Lower leg skin (tissue), 4 donors: ENCODE measurements around the gene SNN. TPM values are rescaled to one million over a fixed set of nuclear protein-coding genes. Genes with fewer than 3 reads are reported as not detected.

ENCODE experiments used
- DNase-seq, 2 donors: peaks; one replicate each; pipeline ENCODE4 v3.0.0-alpha.2; 2019; ENCODE audit warnings: low spot score in 2 of 2
- H3K4me3 ChIP-seq: fragments of 200-600 bp; sonication (generic); 2 replicates; pipeline ENCODE4 v1.5.1; 2017; ENCODE audit warnings: mild to moderate bottlenecking, low read depth; ENCODE audit not compliant: poor library complexity, severe bottlenecking
- CTCF ChIP-seq, 3 donors: fragments of 450-650 bp; IDR thresholded peaks; one replicate each; pipeline ENCODE4 v1.5.1; 2016; ENCODE audit warnings: antibody characterized with exemption in 3 of 3, mild to moderate bottlenecking in 3 of 3, moderate library complexity in 2 of 3
- POLR2A ChIP-seq, 2 donors: fragments of 450-650 bp; IDR thresholded peaks; one replicate each; pipeline ENCODE4 v1.6.1; 2016 to 2017; ENCODE audit warnings: antibody characterized with exemption in 2 of 2, mild to moderate bottlenecking in 1 of 2, moderate library complexity in 1 of 2
- WGBS, 2 donors: methylation state at CpG; one replicate each; pipeline ENCODE4 v1.1.5; 2018; 5-methylcytosine and 5-hydroxymethylcytosine counted together
- intact Hi-C: fragments of 100-400 bp; cut with DNase I; formaldehyde crosslinking; loops from one replicate; pipeline ENCODE4 v1.15.0; 2023; ENCODE audit warnings: low total_unique reads
- total RNA-seq, 4 donors: library from RNA; depleted of rRNA; stranded (reverse); fragments of >200 nt; gene quantifications; one replicate each; pipeline ENCODE4 v1.1.0, GENCODE V29; 2016

SNN gene
- total RNA-seq, 4 donors from 2014 or later: 15.4 to 30.2 (median 20.6) TPM

DNA sequence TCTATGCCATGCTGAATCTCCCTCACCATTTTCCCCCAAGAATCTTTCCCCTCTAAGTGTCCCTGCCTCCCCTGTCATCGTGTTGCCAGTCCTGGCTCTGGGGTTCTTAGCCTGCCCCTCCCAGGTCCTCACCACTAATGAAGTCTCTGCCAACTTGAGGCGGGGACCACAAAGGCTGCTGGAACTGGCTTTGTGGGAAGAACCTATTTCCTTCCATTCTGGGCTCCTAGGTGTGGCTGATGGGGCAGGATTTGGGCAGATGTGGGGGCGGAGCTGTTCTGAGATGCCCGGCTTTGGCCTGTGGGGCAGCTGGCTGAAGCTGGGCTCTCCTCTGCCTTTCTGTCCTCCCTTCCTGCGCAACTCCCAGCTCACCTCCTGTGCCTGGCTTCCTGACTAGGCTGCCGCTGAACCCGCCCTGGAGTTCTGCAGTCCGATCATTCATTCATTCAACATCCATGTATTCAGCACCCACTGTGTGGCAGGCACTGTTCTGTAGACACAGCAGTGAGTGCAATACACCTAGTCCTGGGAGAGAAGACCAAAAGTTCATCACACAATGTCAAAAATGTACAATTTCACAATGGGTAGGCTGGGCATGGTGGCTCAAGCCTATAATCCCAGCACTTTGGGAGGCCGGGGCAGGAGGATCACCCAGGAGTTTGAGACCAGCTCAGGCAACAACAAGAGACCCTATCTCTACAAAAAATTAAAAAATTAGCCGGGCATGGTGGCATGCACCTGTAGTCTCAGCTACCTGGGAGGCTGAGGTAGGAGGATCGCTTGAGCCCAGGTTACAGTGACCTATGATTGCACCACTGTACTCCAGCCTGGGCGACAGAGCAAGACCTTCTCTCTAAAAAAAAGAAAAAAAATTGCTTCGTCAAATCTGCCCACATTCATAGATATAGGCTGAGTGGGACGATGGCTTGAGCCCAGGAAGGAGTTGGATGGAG lies 1.9 kb upstream of the SNN start:
- no peak for DNase-seq
- intact Hi-C loops: no loop called here
- TF ChIP-seq POLR2A (IDR thresholded peaks at IDR 0.05): no peak
- no peak for TF ChIP-seq CTCF (IDR thresholded peaks at IDR 0.05)
- H3K4me3 ChIP-seq: no peak overlapping the region
- WGBS, 2 donors: 67 to 80% methylated on average over 14 of the region's 14 CpGs

DNA sequence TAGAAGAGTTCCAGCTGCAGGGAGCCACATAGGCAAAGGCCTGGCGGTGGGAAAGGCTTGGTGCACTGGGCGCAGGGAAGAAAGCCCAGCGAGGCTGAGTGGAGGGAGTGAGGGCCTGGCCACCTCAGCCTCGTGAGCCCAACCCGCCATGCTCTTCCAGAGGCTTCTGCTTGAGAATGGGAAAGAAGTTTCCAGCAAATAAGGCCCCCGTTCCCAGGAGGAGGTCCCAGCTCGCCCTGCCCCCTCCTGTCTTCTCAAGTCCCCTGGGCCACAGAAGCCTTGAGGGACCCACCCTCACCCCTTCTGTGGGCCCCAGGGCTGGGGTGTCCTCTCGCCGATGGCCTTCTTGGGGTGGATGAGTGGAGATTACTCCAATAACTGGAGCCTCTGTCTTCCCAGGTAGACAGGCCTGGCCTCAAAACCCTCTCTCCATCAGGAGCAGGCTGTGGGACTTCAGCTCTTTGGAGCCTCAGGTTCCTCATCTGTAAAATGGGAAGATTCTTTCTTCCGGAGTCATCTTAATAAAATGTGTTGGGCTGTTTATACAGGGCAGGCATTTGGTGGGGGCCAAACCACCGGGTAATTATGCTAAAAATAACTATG lies 933 bp upstream of the SNN start:
- WGBS, 2 donors: 82 to 87% methylated on average over 11 of the region's 11 CpGs
- no peak for TF ChIP-seq POLR2A (IDR thresholded peaks at IDR 0.05)
- intact Hi-C loops: no loop called here
- no peak for DNase-seq
- no peak overlapping the region for H3K4me3 ChIP-seq

DNA sequence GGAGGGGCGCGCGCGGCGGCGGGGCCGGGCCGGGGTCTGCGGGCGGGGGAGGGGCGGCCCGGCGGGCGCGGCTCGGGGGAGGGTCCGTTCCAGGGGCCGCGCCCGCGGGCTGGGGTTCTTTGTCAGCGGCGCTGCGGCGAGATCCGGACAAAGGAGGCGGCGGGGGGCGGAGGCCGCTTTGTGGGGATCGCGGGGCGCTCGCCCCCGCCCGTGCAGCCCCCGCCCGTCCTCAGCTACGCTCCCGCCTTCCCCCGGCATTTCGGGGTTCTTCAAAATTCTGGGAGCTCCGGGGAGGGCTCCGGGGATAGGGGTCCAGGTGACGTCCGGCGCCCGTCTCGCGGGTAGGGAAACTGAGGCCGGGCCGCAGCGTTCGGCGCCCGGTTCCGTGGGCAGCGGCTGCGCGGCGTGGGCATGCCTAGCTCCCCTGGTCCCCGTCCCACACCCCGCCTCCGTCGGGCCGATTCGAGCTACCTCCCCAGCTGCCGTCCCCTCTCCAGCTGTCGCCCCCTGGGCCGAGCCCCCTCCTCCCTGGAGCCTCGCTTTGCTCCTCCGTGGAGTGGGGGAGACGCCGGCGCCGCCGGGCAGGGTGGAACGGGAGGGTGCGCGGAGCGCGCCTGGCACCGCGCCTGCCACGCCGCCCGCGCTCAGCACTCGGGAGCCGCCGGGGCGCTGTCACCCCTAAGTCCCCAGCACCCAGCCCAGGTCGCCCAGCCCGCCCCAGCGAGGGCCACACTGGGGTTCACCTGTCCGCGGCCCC lies 546 bp downstream of the SNN start:
- TF ChIP-seq CTCF (IDR thresholded peaks at IDR 0.05): no peak
- TF ChIP-seq POLR2A (IDR thresholded peaks at IDR 0.05): no peak
- DNase-seq: no peak
- WGBS, 2 donors: 0% methylated on average over 19 to 53 of the region's 97 CpGs
- intact Hi-C loops: no loop called here
- H3K4me3 ChIP-seq: peak overlapping the region; percentile 65

DNA sequence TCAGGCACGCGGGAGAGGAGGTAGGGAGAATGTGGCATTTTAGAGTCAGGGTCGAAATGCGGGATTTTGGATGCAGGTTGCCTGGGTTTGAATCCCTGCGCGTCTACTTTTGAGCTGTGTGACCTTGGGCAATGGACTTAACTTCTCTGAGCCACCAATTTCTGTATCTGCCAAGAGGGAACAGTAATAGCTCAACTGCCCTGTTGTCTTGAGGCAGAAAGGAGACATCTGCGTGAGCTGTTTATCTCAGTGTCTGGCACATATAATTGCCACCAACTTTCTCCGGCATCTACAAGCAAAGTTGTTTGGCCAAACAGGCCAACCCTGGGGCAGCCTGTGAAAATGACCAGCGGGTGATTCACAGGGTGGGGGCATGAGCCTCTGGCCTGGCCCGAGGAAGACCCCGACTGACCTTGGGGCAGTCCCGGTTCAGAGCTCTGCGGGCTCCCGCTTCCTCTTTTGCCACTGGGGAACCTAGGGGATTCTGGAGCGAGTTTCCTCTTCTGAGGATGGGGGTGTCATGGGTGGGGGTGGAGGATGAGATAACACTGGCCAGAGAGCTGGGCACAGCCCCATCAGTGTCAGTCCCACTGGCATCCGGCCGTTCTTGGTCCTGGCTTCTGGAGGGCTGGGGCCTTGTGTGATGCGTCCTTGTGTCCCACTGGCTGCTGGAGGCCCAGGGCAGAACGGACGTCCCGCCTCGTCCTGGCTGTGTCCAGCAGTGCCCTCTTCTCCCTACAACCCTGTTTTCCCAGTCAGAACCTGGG lies 1.3 kb downstream of the SNN start:
- DNase-seq: peak; percentile 53 to 94
- 29 to 30% methylated on average over 18 to 19 of the region's 22 CpGs for WGBS, 2 donors
- peak overlapping the region; percentile 65 for H3K4me3 ChIP-seq
- intact Hi-C loops: no loop called here
- TF ChIP-seq CTCF (IDR thresholded peaks at IDR 0.05) (no peak), POLR2A (IDR thresholded peaks at IDR 0.05) (no peak)

DNA sequence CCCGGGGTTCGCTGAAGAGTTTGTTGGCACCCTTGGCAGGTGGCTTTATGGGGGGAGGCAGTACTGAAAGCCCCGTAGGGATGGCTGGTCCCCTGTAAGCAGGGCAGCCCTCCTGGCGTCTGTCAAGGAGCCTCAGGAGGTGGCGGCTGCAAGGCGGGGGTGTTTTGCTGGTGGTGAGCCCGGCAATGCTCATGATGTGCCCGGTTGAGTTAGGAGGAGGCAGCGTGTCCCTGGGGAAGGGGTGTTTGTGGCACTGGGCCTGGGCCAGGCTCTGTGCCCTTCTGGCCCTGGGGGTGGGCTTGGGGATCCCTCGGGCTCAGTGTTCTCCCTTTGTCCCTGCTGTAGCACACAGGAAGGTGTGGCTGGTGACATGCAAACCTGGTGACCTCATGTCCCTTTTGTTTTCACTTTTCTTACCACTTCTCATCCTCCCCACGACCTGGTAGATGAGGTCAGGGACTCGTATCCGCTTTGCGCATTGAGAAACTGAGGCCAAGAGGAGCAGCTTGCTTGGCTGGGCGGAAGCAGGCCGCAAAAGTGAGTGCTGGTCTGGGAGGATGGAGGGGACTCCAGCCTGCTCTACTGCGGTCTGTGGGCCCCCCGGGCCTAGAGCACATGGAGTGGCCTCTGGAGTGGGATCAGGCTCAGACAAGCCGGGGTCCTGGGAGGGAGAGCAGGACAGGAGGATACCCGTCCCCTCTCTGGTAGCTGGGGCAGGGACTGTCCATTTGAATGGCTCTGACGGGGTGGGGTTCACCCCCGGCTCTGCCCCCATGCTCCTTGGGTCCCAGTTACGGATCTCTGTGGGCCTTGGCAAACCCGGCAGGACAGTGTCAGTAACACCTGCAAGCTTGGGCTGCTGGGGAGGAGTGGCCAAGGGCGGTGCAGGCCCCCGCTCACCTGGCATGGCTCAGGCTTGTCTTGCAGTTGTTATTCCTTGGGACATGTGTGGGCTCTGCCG lies 2.2 kb downstream of the SNN start:
- no peak for DNase-seq
- no peak for TF ChIP-seq POLR2A (IDR thresholded peaks at IDR 0.05)
- TF ChIP-seq CTCF (IDR thresholded peaks at IDR 0.05): no peak
- 51 to 52% methylated on average over 25 to 26 of the region's 27 CpGs for WGBS, 2 donors
- no peak overlapping the region for H3K4me3 ChIP-seq
- intact Hi-C loops: no loop called here
